ENCODE data around the gene SYNPO2.

The SYNPO2 gene

GRCh38 chr4:119082661-119083060 is 194.0 kb downstream of the SYNPO2 start:
- no peak for DNase-seq

GRCh38 chr4:119084513-119084912 is 195.9 kb downstream of the SYNPO2 start:
- no peak for DNase-seq

- no peak for DNase-seq
These were observed 198.5 kb downstream of the SYNPO2 start for GRCh38 chr4:119087121-119087520.

GRCh38 chr4:119087656-119088055 is 199.0 kb downstream of the SYNPO2 start:
- no peak for DNase-seq

- no peak for DNase-seq
These were observed 204.6 kb downstream of the SYNPO2 start for GRCh38 chr4:119093042-119093827.

GRCh38 chr4:119097282-119097900 is 208.7 kb downstream of the SYNPO2 start:
- no peak for DNase-seq

- DNase-seq = no peak
These were observed 209.7 kb downstream of the SYNPO2 start for GRCh38 chr4:119098306-119098705.

GRCh38 chr4:119099227-119099810 is 210.7 kb downstream of the SYNPO2 start:
- DNase-seq = no peak

- no peak for DNase-seq
These were observed 212.0 kb downstream of the SYNPO2 start for GRCh38 chr4:119100655-119101054.

- DNase-seq = no peak
These were observed 214.6 kb downstream of the SYNPO2 start for GRCh38 chr4:119103263-119103662.

GRCh38 chr4:119104644-119105273 is 216.1 kb downstream of the SYNPO2 start:
- no peak for DNase-seq

- DNase-seq = no peak
These were observed 217.0 kb downstream of the SYNPO2 start for GRCh38 chr4:119105605-119106004.

GRCh38 chr4:119106036-119107000 is 217.7 kb downstream of the SYNPO2 start:
- DNase-seq = no peak

GRCh38 chr4:119110121-119110520 is 221.5 kb downstream of the SYNPO2 start:
- no peak for DNase-seq

Measured in activated naive CD4-positive, alpha-beta T cell treated with Interleukin-2 at 50 U/mL for 16 hours (primary cell).